C4-2B (cell line): Measurements from ENCODE around the gene CRYZL1.

Experiments
- H3K27ac ChIP-seq: fragments of 450-650 bp; 2 replicates; pipeline ENCODE4 v1.5.1; 2017
- CTCF ChIP-seq: fragments of 450-650 bp; conservative IDR thresholded peaks from 2 replicates; pipeline ENCODE4 v1.5.1; 2017; ENCODE audit warnings: mild to moderate bottlenecking
- ZFX ChIP-seq: fragments of 450-650 bp; IDR thresholded peaks from 2 replicates; pipeline ENCODE4 v1.6.1; 2017

Gene CRYZL1

GRCh38 chr21:33561373-33561772 lies 80.2 kb downstream of the CRYZL1 start:
- no peak overlapping the region for H3K27ac ChIP-seq
- TF ChIP-seq ZFX (no peak), CTCF (no peak)

- H3K27ac ChIP-seq, result no peak overlapping the region
- TF ChIP-seq CTCF (no peak), ZFX (no peak)
These were observed 80.6 kb downstream of the CRYZL1 start for GRCh38 chr21:33560965-33561364.

- TF ChIP-seq CTCF (no peak), ZFX (no peak)
- no peak overlapping the region for H3K27ac ChIP-seq
These were observed 81.7 kb downstream of the CRYZL1 start for GRCh38 chr21:33559813-33560212.

- no peak overlapping the region for H3K27ac ChIP-seq
- TF ChIP-seq ZFX (no peak), CTCF (no peak)
These were observed 82.6 kb downstream of the CRYZL1 start for GRCh38 chr21:33558777-33559421.

- H3K27ac ChIP-seq, result no peak overlapping the region
- no peak for TF ChIP-seq CTCF
- TF ChIP-seq ZFX, result no peak
These were observed 84.1 kb downstream of the CRYZL1 start for GRCh38 chr21:33557447-33557846.

GRCh38 chr21:33554982-33555344 lies 86.6 kb downstream of the CRYZL1 start:
- no peak overlapping the region for H3K27ac ChIP-seq
- no peak for TF ChIP-seq CTCF

GRCh38 chr21:33554236-33554981 lies 87.1 kb downstream of the CRYZL1 start:
- no peak overlapping the region for H3K27ac ChIP-seq
- no peak for TF ChIP-seq ZFX
- no peak for TF ChIP-seq CTCF
